ENCODE results near the gene RIPOR1.
A peak's percentile ranks its signal among the peaks of the same experiment; 100 is the strongest.

The RIPOR1 gene

DNA sequence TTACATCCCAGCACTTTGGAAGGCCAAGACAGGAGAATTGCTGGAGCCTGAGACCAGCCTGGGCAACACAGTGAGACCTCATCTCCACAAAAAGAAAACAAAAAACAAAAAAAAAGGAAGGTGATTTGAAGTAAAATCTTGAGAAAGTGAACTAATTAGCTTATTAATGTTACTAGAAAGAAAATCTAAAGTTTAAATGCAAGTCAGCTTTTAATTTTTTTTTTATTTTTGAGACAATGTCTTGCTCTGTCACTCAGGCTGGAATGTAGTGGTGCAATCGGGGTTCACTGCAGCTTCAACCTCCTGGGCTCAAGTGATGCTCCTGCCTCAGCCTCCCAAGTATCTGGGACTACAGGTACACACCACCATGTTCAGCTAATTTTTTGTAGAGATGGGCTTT lies 30.2 kb downstream of the RIPOR1 start:
- no peak for DNase-seq (ENCODE audit: low spot score)

DNA sequence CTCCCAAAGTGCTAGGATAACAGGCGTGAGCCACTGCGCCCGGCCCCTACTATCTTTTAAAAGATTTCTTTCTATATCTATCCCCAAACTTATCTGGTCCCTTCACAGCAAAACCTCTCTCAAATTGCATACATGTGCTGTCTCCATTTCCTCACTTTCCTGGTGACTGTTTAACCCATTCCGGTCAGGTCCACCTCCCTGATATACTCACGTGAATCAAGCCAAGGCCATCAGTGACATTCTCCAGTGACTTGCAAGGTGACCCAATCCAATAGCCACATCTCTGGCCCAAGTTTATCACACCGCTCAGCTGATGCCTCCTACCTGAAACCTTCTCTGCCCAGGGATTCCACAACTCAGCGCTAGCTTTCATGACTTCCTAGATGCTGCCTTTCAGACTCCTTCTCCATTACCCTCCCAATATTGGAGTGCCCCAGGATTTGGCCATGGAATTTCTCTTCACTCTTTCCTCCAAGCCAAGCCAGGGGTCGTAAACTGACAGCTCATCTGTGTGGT lies 32.3 kb downstream of the RIPOR1 start:
- DNase-seq (ENCODE audit: low spot score), result no peak

DNA sequence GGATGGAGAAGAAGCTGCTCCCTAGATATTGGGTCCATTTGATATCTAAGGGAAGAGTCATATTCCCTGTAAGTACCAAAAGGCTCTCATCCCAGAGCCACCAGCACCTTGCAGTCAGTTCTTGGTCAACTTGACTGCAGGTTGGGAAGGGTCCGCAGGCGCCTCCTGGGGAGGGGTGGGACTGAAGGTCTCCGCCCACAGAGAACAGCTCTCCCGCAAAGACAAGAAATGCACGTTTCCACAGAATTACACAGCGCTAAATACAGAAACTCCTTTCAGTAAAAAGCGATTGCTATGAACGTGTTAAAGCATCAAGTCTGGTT lies 32.8 kb downstream of the RIPOR1 start:
- no peak for DNase-seq (ENCODE audit: low spot score)

DNA sequence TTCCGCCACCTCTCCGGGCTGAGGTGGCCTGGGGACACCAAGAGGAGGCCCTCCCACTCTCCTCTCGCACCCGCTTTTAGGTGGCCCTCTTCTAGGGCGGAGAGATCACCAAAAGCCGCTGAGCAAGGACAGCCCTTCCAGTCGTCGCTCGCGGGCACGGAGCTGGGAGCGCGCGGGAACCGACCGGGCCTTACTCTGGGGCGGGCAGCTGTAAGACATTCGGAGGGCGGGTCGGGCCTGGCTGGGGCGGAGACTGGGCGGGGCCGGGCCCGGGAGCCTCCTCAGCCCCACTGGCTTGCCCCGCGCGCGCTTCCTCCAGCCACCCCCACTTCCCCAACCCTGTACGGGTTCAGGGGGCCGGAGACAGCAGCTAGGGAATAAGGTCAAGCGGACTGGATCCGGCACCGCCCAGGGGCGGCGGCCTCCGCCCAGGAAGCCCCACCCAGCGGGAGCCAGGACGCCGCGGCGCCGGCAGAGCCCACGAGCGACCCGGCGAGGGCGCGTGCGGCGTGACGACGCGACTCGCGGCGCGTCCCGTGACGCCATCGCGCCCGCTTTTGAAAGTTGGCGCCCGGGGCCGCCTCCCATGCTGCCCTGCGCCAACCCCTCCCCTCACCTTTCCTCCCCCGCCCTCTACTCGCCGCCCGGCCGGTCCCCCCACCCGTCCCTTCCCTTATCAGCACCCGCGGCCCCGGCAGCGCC lies 33.3 kb downstream of the RIPOR1 start:
- DNase-seq (ENCODE audit: low spot score), result peak; percentile 94

DNA sequence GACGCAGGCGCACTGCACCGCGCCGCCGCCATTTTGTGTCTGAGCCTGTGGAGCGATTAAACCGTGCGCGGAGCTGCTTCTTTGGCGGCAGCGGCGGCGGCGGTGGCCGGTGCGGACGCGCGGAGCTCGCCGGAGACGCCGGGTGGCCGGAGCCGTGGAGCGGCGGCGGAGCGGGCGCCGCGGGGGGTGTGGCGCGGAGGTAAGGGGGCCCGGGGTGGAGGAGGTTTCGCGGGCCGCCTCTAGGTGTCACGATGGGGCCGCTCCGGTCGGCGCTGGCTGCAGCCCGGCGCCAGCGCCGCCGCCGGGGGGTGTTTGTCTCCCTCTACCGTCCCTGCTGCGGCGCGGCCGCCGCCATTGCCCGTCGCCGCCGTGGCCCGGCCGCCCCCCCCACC lies 33.9 kb downstream of the RIPOR1 start, which contains the start of gene CTCF:
Gene CTCF (plus strand): TSS at position 1 of the 392 bp plus-strand sequence. CDS start 48,307 bp downstream, outside the sequence.
- peak; percentile 81 for DNase-seq (ENCODE audit: low spot score)

DNA sequence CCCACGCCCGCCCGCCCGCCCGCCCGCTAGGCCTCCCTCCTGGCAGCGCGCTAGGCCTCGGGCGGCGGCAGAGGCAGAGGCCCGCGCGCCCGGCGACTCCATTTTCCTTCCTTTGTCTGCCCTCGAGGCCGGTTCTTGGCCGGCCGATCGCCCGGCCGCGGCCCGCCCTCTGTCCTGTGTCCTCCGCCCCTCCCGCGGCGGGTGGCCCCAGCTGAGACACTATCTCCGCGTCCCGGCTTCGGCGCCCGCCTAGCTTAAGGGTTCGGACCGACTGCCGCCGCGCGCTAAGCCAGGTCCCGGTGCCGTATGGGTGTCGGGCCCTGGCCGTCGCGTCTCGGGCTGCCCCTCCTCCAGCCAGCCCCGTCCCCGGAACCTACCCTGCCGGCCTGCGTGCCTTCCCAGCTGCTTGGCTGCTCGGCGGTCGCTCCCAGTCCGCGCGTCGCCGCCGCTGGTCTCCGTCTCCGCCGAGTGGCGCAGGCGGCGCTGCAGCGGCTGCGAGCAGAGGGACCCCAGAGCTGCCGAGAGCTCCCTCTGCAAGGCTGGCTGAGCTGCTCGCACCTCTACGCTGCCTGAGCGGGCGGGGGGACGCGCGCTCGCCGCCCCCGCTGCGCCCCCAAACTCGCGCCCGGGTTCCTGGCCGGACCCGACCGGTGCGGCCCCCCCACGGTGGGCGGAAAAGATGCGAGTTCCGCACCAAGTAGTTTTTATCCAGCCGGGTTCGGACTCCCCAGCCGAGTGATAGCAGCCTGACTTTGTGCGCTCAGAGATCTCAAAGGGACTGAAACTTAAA lies 34.5 kb downstream of the RIPOR1 start:
- DNase-seq (ENCODE audit: low spot score), result peak; percentile 48

DNA sequence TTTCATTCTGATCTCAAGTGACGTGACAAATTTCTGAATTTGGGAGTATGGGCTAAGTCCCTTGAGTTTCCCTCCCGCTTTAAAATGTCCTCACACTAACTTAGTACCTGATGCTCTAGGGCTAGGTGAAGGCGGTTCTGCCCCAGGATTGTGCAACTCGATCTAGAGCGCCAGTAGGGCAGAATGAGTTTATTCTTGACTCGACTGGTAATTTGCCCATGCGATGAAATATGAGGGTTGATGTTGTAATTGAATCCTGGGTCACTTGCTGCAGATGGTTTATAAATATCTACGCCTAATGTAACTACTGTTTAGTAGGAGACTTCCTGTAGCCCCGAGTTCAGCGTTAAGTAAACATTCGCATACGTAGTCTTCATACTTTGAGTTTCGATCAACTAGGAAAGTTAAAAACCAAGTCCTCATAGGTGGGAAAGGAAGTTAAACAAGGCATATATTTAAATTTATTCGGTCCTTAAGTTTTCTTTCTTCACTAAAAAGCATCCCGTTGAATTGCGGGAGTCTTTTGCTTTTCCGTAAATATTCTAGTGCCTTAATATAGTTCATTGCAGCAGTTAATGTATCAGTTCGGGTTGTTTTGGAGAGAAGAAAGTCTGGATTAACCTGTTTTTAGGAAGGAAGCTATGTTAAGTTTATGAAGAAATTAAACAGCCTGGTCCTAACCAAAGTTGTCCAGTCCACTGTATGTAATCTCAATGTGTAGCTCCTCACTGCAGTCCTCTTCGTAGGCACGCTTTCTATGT lies 35.3 kb downstream of the RIPOR1 start:
- DNase-seq (ENCODE audit: low spot score), result peak; percentile 26

DNA sequence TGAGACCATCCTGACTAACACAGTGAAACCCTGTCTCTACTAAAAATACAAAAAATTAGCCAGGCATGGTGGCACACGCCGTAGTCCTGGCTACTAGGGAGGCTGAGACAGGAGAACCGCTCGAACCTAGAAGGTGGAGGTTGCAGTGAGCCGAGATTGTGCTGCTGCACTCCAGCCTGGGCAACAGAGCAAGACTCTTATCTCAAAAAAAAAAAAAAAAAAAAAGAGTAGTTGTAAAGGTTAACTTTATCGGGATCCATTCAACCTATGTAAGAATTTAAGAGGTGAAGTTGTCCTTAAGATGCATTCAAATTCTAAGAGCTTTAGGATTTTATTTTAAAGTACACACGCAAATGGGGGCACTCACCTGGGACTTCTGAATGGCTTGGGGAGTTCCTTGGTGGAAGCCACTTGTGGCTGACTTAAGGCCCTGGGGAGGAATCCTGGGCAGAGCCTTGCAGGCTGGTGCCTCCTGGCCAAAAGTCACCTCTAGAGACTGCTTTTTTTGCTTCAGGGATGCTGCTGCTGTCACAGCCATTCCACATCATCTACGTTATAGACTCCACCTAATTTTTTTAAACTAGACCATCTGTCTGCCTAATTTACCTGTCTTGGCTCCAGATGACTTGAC lies 37.0 kb downstream of the RIPOR1 start:
- DNase-seq (ENCODE audit: low spot score), result no peak

DNA sequence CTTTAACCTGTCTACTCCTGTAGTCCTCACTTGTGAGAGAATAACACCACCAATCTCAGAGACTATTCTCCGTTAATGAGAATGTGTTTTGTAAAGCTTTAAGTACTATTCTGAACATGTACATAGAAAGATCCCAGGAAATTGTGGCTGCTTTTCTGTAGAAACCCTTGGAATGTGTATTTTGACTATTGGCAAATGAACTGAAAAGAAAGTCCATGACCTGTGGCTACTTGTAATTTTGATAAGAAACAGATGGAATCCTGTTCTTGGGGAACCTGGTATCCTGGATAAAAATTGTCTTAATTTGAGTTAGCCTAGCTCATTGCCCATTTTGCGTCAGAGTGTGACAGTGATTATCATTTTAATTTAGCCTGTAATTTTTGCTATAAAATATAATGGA lies 42.8 kb downstream of the RIPOR1 start:
- no peak for DNase-seq (ENCODE audit: low spot score)

DNA sequence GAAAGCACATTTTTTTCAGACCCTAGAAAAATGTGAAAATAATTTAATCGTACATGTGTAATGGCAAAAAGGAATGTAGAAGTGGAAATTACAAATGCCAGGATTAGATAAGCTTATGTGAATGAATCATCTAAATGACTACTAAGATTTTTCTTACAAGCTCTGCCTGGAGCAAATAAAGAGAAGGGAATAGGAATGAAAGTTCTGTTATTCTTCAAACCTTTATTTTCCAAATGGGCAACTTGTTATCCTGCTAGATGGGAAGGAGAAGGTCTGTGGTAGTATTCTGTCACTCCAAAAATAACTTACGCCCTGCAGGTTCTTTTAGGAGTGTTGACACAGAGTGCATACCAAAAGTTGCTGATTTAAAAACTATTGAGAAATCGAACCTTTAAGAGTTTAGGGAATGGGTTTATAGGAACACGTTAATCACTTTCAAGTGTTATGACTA lies 43.4 kb downstream of the RIPOR1 start:
- DNase-seq (ENCODE audit: low spot score), result no peak

DNA sequence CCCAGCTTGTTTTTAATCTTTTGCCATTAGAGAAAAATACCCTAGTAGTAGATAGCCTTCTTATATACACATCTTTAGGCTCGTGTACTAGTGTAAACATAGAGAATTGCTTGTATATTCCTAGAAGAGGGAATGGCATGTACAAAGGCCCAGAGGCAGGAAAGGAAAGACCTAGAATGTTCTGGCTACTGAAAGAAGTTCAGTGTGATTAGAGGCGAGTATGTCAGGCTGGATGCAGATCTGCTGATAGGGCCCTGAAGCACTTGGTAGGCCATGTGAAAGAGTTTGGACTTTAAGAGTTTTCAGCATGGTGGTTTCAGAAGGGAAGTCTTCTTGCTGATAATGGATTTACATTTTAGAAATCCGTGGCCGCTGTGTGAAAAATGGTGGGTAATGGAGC lies 51.1 kb downstream of the RIPOR1 start:
- DNase-seq (ENCODE audit: low spot score), result no peak

DNA sequence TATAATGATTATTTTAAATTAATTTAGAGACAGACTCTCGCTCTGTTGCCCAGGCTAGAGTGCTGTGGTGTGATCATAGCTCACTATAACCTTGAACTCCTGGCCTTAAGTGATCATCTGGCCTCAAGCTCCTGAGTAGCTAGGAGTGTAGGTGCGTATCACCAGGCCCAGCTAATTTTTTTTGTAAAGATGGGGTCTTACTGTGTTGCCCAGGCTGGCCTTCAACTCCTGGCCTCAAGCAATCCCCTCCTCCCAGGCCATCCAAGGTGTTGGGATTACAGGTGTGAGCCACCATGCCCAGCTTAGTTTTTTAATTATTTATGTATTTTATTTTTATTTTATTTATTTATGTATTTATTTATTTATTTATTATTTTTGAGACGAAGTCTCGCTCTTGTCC lies 51.6 kb downstream of the RIPOR1 start:
- no peak for DNase-seq (ENCODE audit: low spot score)

DNA sequence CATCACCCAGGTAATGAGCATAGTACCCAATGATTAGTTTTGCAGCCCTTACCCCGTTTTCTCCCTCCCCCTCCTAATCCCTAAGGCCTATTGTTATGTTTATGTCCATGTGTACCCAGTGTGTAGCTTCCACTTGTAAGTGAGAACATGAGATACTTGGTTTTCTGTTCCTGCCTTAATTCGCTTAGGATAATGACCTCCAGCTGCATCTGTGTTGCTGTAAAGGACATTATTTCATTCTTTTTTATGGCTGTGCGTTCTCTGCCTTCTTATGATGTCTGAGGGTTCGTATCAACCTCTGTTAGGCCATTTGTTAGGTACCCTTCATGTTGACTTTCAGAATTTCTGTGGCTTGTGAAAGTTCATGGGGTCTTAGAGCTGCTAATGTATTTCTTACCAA lies 64.7 kb downstream of the RIPOR1 start:
- DNase-seq (ENCODE audit: low spot score), result no peak

DNA sequence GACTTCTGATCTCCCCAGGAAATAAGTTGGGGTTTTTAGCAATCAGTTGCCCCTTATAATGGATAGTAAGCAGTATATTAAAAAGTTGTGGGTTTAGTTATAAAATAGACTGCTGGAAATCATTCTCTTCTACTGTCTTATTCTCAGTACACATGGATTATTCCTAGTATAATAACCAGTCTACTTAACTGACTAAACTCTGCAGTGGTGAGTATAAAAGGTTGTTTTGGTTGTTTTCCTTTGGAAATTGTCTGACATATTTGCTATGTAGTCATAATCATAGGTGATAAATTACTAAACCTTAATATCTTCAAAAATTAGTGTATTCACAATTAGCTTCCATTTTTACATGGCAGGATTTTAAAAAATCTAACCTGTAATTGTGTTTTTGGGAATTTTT lies 65.1 kb downstream of the RIPOR1 start:
- no peak for DNase-seq (ENCODE audit: low spot score)

DNA sequence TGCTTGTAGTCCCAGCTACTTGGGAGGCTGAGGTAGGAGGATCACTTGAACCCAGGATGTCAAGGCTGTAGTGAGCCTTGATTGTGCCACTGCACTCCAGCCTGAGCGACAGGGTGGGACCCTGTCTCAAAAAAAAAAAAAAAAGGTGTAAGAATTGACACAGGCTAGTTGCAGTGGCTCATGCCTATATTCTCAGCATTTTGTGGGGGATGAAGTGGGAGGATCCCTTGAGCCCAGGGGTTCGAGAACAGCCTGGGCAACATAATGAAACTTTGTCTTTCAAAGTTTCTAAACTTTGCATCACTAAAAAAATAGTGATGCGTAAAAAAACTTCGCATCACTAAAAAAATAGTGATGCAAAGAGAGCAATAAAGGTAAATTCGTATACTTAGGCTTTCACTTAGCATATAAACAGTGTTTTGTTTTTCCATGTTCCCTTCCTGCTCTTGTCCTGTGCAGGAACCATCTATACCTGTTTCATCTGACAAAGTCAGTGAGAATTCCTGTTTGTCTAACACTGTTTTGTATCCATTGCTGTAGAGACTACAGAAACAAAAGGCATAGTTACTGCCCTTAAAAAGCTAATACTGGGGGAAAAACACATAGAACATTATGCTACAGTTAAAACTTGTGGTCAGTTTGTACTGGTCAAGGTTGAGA lies 65.8 kb downstream of the RIPOR1 start:
- no peak for DNase-seq (ENCODE audit: low spot score)

DNA sequence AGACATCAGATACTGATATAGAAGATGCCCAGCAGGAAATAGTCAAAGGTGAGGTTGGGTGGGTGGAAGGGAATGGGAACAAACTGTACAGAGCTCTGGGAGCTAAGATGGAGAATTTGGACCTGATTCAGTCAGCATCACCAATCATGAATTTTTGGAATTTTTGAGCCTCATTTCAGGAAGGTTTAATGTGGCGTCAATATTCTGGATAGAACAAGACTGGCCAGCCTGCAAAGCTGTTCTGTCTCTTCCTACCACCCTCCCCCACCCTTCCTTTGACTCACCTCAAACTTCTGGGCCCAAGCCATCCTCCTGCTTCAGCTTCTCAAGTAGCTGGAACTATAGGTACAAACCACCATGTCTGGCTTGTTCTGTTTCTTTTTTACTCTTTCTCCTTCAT lies 66.3 kb downstream of the RIPOR1 start:
- DNase-seq (ENCODE audit: low spot score), result no peak

Measured in germinal center (tissue), 1 donor.